HG03039 (cell line): ENCODE results near the gene CEP104.

Experiments used
- ATAC-seq: cut with Tn5 transposase; IDR thresholded peaks from one replicate; pipeline ENCODE4 v1.9.1; 2021; ENCODE audit warnings: mild to moderate bottlenecking, moderate library complexity; ENCODE audit not compliant: unreplicated experiment

Gene CEP104

GRCh38 chr1:3779912-3780416, 77.0 kb downstream of the CEP104 start:
- no peak for ATAC-seq

- ATAC-seq = no peak
Observed at GRCh38 chr1:3779265-3779911, 77.6 kb downstream of the CEP104 start.

DNA sequence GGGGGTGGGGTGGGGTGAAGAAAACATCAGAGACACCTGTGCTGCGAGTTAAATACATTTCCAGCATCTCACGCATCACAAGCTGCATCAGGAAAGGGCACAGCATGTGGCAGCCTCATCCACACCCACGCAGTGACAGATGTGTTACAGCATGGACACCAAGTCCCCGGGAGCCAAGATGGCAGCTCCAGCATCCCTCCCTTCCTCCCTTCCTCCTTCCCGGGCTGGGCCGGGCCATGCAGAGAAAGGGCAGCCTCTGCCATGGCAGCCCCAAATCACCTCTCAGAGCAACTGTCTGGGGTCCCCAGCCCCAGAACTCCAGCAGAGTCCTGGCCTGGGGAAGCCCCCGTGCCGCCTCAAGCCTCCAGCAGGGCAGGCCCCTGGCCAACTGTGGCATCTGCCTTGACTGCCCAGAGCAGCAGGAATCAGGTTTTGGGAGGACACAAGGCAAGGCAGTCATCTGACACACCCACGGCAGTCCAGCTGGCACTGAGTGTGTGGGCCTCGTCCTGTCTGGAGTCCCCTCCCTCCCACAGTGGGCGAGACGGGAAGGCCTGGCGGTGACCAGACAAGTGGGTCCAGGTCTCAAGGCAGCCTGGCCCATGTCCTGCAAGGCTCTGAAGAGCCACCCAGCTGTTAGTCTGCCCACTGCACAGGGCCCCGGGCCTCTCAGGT, 78.3 kb downstream of the CEP104 start:
- no peak for ATAC-seq

DNA sequence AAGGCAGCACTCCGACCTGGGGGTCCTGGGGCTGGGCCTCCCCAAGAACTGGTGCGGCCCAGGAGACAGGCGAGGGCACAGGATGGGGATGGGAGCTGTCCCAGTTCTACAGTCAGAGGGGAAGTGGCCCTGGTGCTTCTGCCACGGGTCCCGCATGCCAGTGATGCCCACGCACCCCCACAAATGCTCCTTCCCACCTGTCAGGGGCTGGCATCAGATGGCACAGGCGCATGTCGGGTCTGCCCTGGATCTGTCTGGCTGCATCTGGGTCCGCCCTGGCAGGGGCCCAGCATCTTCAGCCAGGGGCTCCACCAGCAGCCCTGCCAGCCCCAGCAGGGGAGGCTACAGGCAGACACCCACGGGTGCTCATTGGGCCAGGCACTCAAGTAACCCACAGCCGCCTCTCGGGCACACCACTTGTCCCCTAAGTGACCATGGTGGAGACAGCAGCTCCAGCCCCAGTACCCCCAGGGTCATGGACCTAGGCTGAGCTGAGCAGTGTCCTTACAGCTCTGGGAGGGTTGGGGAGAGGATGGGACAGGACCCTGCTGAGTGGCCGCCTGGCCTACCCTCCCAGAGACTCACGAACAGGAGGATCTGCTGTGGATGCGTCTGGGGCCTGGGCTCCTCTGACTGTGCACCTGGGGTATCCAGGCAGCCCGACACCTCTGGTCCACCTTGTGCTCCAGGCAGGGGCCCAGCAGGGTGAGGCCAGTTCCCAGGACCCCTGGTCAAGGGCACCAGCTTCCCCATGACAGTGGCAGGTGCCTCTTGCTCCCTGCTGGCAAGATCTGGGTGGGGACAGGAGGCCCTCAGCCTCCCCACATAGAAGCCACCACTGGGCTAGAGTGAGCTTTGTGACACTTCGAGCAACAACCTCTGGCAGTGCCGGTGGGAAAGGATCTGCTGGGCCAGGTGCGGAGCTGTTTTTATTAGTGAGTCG, 79.1 kb downstream of the CEP104 start:
- ATAC-seq = no peak

GRCh38 chr1:3777078-3777547, 79.9 kb downstream of the CEP104 start:
- no peak for ATAC-seq

- no peak for ATAC-seq
Observed at GRCh38 chr1:3776231-3776961, 80.6 kb downstream of the CEP104 start.

DNA sequence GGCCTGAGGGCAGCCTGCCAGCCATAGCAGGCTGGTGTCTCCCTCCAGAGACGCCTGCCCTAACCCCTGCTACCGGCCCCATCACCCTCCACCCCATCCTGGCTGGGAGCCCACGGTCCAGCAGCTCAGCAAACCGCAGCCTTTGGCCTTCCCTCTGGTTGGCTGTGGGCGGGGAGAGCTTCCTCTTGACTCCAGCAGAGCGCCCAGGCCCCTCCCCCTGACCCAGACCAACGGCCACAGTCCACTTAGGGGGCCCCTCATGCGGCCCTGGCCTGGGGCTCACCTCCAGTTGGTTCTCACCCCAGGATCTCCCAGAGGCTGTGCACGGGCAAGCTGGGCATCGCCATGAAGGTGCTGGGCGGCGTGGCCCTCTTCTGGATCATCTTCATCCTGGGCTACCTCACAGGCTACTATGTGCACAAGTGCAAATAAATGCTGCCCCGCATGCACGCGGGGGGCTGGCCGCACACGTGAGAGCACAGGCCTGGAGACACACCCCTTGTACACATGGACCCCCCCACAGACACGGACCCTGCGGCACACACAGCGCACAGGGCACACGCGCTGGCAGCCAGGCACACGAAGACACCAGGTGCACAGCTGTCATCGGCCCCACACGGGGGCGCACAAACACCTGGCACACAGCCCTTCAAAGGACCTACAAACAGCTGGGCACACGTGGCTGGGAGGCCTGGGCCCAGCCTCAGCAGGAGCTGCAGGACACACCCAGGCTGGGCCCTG, 81.4 kb downstream of the CEP104 start:
- no peak for ATAC-seq

- ATAC-seq = no peak
Observed at GRCh38 chr1:3774946-3775489, 82.0 kb downstream of the CEP104 start.

DNA sequence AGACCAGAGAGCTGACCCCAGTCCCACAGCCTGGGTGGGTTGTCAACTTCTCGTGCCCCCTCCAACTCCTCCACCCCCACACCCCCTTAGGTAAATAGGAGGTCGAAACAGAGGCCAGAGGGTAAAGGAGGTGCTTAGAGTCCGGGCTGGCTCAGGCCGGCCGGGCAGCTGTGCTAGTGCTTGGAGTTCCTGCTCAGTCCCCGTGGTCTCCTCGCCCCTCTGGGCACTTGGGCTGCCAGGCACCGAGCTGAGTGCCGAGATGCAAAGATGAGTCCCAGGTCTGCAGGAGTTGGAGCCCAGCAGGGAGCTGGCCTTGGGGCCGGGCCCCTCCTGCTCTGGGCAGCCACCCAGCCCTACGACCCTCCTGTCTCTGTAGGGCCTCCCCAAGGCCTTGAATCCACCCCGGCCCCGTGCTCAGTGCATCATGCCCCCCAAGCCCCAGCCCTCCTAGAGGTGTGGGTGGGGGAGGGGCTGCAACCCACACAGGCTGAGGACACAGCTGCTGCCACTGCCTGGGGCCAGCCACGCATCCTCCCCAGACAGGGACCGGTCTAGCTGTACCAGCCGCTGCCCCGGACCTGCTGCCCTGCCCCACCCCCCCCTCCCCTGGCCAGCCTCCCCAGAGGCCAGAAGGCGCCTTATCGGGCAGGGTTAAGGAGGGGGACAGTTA, 82.6 kb downstream of the CEP104 start:
- no peak for ATAC-seq

DNA sequence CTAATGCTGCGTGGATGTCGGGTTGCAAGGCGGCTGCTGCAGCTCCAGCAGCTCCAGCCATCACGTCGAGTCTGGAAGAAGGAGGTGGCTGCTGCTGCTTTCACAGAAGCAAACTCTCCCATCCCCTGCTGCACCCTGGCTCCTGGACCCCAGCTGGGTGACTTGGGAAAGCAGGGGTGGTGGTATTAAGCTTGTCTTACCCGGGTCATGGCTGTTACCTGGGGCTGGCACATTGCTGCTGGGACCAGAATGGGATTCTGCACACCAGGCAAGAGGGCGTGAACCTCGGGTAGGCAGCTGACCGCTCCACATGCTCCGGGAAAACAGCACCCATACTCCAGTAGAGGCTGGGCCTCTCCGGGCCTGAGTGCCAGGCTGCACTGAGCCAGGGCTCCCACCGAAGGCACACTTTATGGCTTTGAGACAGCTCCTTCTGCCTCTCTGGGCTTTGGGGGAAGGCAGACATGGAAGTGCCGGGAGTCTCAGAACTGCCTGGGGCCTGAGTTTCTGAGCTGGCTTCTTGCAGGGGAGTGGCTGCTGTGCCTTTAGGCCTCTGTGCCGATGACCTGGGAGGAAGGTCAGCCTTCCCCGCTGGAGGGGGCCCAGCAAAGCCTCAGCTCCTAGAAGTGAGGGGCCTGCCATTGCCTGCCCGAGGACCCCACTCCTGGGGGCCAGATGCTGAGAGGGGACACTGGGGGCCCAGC, 83.3 kb downstream of the CEP104 start:
- ATAC-seq = no peak

DNA sequence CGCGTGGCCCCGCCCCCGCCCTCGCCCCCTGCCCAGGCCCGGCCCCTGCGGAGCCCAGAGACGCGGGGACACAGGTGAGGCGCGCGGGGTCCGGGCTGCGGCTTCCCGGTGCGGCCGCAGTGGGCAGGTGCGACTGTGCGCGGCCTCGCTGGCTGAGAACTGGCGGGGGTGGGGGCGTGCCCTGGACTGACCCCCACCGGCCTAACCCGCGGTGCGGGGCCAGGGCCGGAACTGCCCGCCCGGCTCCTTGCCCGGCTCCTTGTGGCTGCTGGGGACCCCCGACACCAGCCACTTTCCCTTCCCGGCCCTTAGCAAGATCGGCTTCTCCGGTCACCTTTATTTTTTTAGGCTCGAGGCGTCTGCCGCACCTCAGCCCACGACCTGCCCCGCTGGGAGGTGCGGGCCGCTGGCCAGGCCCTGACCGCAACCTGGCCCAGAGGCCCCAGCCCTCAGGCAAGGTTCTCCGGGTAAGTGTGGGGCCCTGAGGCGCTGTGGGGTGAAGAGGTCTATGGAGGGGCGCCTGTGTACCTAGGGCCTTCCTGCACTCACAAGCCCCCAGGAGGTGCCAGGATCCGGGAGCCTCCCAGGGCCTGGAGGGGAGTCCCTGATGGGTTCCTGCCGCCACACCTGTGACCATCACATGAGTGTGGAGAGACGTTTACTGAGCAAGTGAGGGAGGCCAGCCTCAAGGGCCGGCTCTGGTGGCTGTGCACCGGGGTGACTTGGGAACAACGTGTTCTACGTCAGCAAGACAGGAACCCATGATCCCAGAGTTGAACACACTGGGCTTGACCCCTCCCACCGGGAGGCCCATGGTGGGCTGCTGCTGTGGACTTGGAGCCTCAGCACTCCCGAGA, 84.1 kb downstream of the CEP104 start, which contains the start of gene SMIM1:
Gene SMIM1 (plus strand): TSS at position 35 of the 857 bp plus-strand sequence. CDS start 2,625 bp downstream, outside the sequence.
- peak; percentile 20 for ATAC-seq

GRCh38 chr1:3772027-3772714, 84.8 kb downstream of the CEP104 start:
- peak; percentile 44 for ATAC-seq

DNA sequence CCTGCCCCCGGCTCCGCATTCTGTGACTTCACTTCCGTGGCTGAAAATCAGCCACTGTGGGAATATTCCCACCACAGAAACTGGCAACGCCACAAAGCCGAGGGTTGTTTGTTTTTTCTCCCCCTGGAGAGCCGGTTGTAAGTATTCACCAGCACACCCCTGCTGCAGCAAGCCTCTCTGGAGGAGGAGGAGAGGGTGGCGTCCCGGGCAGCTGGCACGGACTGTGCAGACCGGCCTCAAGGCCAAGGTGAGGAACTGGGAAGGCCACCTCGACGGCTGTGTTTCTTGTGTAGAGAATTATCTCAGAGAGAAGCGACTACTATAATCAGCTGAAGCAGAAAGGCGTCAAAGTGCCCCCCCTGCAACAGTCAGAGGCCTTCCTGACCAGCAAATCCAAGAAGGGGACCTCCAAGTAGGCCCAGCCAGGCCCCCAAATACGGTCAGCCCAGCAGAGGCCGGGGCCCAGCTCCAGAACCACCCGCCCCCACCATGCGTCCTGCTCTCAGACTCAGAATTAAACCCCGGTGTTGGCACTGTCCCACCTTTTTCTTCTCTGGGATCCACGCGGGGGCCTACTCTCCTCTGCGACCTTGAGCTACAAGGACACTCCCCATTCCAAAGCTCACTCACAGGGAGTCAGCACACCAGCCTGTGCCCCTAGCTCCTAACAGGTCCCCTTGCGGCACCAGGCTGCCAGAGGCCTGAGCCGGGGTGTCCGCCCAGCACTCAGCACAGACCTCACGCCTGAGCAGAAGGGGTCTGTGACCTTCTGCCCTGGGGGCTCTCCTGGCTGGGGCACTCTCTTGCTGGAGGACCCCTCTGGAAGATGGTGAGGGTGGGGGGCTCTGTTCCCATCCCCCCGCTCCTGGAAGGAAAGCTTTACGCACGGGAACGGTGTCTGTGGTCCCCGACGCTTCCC, 85.6 kb downstream of the CEP104 start:
- no peak for ATAC-seq

DNA sequence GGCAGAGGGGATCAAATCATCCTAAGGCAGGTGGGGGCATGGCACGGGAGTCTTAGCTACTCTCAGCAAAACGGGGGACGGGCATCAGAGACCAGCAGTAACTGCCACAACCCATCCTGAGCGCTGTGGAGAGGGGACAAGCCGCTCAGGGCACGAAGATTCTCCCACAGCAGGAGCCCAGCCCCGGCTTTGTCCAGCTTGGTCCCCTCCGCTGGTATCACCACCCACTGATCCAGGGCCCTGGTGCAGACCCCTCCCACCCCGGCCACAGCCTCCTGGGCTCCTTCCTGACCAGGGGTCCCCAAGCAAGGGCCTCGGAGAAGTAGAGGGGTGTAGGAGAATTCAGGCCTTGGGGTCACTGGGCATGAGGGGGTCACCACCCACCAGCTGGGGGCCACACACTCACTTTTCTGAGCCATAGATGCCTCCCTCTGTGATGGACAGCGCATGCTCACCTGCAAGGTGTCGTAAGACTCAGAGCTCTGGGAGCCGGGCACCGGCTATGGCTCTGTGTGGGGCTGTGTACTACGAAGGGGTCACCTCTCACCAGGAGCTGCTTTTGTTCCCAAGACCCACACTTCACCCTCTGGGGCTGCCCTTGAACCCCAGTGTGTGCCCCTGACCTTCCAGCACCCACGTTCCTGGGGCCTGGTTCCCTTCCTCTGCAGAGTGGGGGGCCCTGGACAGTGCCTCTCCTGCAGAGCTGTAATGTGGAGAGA, 86.8 kb downstream of the CEP104 start:
- no peak for ATAC-seq

GRCh38 chr1:3768811-3769390, 88.1 kb downstream of the CEP104 start:
- ATAC-seq = no peak
